ENCODE results near the gene COQ9. TPM values are rescaled to one million over a fixed set of nuclear protein-coding genes. Genes with fewer than 3 reads are reported as not detected.

Gene COQ9
- total RNA-seq, 1 experiment from 2014 or later: 32.9 TPM

DNA sequence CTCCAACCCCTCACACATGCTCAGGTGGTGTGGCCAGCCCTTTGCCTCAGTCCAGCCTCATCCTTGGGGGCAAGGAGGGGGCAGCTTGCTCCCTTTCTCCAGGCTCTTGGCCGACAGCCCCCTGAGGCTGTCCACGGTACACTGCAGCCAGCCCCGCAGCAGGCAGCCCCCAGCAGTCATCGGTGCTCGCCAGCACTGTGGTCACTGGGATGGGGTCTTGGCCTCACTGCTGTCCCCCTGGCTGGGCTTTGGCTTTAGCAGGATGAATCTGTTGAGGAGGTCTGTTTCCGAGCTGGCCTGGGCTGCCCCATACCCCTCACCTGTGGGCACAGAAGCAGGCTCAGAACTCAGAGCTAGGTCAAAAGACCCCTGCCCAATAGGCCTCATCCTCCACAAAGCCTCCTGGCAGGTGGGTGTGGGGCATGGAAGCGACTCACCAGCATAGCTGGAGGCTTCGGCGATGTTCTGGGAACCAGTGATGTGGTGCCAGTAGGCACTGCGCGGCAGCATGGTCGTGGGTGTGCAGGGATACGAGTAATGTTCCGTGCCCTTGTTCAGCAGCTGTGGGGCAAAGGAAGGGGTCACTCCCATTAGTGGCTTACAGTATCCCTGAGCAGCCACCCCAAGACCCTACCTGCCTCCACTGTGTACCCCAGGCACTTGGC lies 26.0 kb downstream of the COQ9 start:
- H4K8ac ChIP-seq (replicated peaks; ENCODE audit: insufficient read length, low read depth, low read length): no peak overlapping the region
- H3K4me1 ChIP-seq (ENCODE audit: insufficient read depth, low read length): peaks cover 17% of the 10 kb centered on the region; the same call in 1 of the 2 replicates
- H2BK15ac ChIP-seq (ENCODE audit: low read depth, low read length): no peak overlapping the region
- no peaks in the 10 kb centered on the region for H3K79me2 ChIP-seq (ENCODE audit: insufficient read depth, low read length)
- TF ChIP-seq, protein P1, sequence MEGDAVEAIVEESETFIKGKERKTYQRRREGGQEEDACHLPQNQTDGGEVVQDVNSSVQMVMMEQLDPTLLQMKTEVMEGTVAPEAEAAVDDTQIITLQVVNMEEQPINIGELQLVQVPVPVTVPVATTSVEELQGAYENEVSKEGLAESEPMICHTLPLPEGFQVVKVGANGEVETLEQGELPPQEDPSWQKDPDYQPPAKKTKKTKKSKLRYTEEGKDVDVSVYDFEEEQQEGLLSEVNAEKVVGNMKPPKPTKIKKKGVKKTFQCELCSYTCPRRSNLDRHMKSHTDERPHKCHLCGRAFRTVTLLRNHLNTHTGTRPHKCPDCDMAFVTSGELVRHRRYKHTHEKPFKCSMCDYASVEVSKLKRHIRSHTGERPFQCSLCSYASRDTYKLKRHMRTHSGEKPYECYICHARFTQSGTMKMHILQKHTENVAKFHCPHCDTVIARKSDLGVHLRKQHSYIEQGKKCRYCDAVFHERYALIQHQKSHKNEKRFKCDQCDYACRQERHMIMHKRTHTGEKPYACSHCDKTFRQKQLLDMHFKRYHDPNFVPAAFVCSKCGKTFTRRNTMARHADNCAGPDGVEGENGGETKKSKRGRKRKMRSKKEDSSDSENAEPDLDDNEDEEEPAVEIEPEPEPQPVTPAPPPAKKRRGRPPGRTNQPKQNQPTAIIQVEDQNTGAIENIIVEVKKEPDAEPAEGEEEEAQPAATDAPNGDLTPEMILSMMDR (conservative IDR thresholded peaks at IDR 0.05): no peak
- H3K9me3 ChIP-seq (ENCODE audit: control insufficient read depth, low read depth, low read length): no peaks in the 10 kb centered on the region
- H3K56ac ChIP-seq (ENCODE audit: insufficient read length, low read depth, low read length): no peak overlapping the region
- H3K27ac Mint-ChIP-seq: peak overlapping the region in 1 of 3 experiments; percentile 44; a peak in 1 of 7 replicates
- no peaks in the 10 kb centered on the region for H3K79me1 ChIP-seq (ENCODE audit: insufficient read depth, low read depth, low read length, poor library complexity, severe bottlenecking)
- H4K20me1 ChIP-seq (ENCODE audit: control insufficient read depth, insufficient read depth, insufficient read length): no peaks in the 10 kb centered on the region
- peaks cover 29 to 49% of the 10 kb centered on the region in 2 experiments for H3K4me1 Mint-ChIP-seq
- no peak overlapping the region for H2BK5ac ChIP-seq (ENCODE audit: insufficient read length, low read length)
- no peak overlapping the region for H3K4me2 ChIP-seq (ENCODE audit: insufficient read depth, insufficient read length, low read length)
- no peaks in the 10 kb centered on the region for H3K23me2 ChIP-seq (ENCODE audit: insufficient read length, low read depth, low read length, poor library complexity, severe bottlenecking)
- H3K23ac ChIP-seq (ENCODE audit: insufficient read length, low read depth, low read length): no peak overlapping the region
- H2BK20ac ChIP-seq (ENCODE audit: low read depth, low read length, poor library complexity, severe bottlenecking): no peak overlapping the region
- no peak overlapping the region for H4K5ac ChIP-seq (ENCODE audit: insufficient read length, low read depth, low read length)
- no peaks in the 10 kb centered on the region for H3K27me3 Mint-ChIP-seq (ENCODE audit: low read depth)
- no peak overlapping the region for H3K4ac ChIP-seq (ENCODE audit: low read depth, low read length)
- WGBS (ENCODE audit: extremely low coverage, insufficient read length, low lambda C conversion rate): no CpG with 5 or more reads among the region's 14 CpGs
- no peak overlapping the region for H2BK120ac ChIP-seq (ENCODE audit: low read depth, low read length, poor library complexity, severe bottlenecking)
- no peak overlapping the region for H4K91ac ChIP-seq (ENCODE audit: insufficient read length, low read depth, low read length)
- peak; percentile 26 for DNase-seq
- H3K27me3 ChIP-seq (ENCODE audit: insufficient read depth, low read length): no peaks in the 10 kb centered on the region
- no peak overlapping the region for H3T11ph ChIP-seq (ENCODE audit: low read length)
- no peaks in the 10 kb centered on the region for H3K9me3 Mint-ChIP-seq
- no peak overlapping the region for H2AK5ac ChIP-seq (ENCODE audit: insufficient read length, low read length)
- H3K9ac ChIP-seq (ENCODE audit: extremely low read depth, insufficient read length, low read length): no peak overlapping the region
- no peak overlapping the region for H3K27ac ChIP-seq (ENCODE audit: insufficient read length, low read depth, low read length)
- no peak overlapping the region for H3K4me3 Mint-ChIP-seq
- no peak overlapping the region for H2BK12ac ChIP-seq (ENCODE audit: insufficient read length, low read depth, low read length)
- no peak overlapping the region for H2AFZ ChIP-seq (ENCODE audit: low read length)
- H3K36me3 Mint-ChIP-seq (ENCODE audit: insufficient read depth in 1 of 3, low read depth in 3 of 3): peaks cover 26 to 44% (median 38%) of the 10 kb centered on the region in 3 experiments
- H3K14ac ChIP-seq (ENCODE audit: insufficient read depth, low read length): no peak overlapping the region
- no peak overlapping the region for H3K18ac ChIP-seq (ENCODE audit: insufficient read length, low read depth, low read length)

Data from H9 (cell line).